NCI-H1694 treated with DMSO at 0.1 percent for 48 hours (cell line): Measurements from ENCODE around the gene RUFY1.
"Not testable (repeated sequence)": the region's sequence is repeated elsewhere in the genome, so short reads cannot be mapped to it uniquely, and the experiment has no call there.

Experiments used
- DNase-seq: peaks from one replicate; lab custom pipeline; 2025; lab: John Stamatoyannopoulos, UW

The RUFY1 gene

GRCh38 chr5:179550511-179551342 lies at the start of gene RUFY1:
TSS of gene RUFY1 (plus strand) at chr5:179550554. CDS start at chr5:179550570, 16 bp downstream.
- DNase-seq, result peak; percentile 62

- DNase-seq, result not testable (repeated sequence)
These were observed 48.4 kb upstream of the RUFY1 start for GRCh38 chr5:179501997-179502396.

GRCh38 chr5:179502420-179502819 lies 47.9 kb upstream of the RUFY1 start:
- not testable (repeated sequence) for DNase-seq

- no peak for DNase-seq
These were observed 46.2 kb upstream of the RUFY1 start for GRCh38 chr5:179504191-179504590.

GRCh38 chr5:179504600-179505396 lies 45.6 kb upstream of the RUFY1 start:
- no peak for DNase-seq

GRCh38 chr5:179505636-179506261 lies 44.6 kb upstream of the RUFY1 start:
- no peak for DNase-seq

GRCh38 chr5:179509239-179509638 lies 41.1 kb upstream of the RUFY1 start:
- DNase-seq, result no peak

GRCh38 chr5:179509845-179510244 lies 40.5 kb upstream of the RUFY1 start:
- DNase-seq, result no peak

GRCh38 chr5:179512452-179513000 lies 37.8 kb upstream of the RUFY1 start:
- no peak for DNase-seq

- DNase-seq, result not testable (repeated sequence)
These were observed 34.9 kb upstream of the RUFY1 start for GRCh38 chr5:179515501-179515900.

GRCh38 chr5:179516221-179516620 lies 34.1 kb upstream of the RUFY1 start:
- DNase-seq, result no peak

- not testable (repeated sequence) for DNase-seq
These were observed 32.6 kb upstream of the RUFY1 start for GRCh38 chr5:179517746-179518145.

GRCh38 chr5:179518369-179518768 lies 32.0 kb upstream of the RUFY1 start:
- not testable (repeated sequence) for DNase-seq

GRCh38 chr5:179519416-179520070 lies 30.8 kb upstream of the RUFY1 start:
- peak; percentile 41 for DNase-seq

GRCh38 chr5:179522107-179522506 lies 28.2 kb upstream of the RUFY1 start:
- DNase-seq, result not testable (repeated sequence)

- no peak for DNase-seq
These were observed 23.4 kb upstream of the RUFY1 start for GRCh38 chr5:179526978-179527377.

GRCh38 chr5:179530069-179530998 lies 20.0 kb upstream of the RUFY1 start:
- DNase-seq, result no peak

GRCh38 chr5:179533024-179533423 lies 17.3 kb upstream of the RUFY1 start:
- DNase-seq, result no peak

- DNase-seq, result no peak
These were observed 16.4 kb upstream of the RUFY1 start for GRCh38 chr5:179533907-179534306.

- DNase-seq, result peak; percentile 38
These were observed 15.9 kb upstream of the RUFY1 start for GRCh38 chr5:179534431-179534830.

- no peak for DNase-seq
These were observed 13.7 kb upstream of the RUFY1 start for GRCh38 chr5:179536676-179537075.
